DMS153 (cell line): ENCODE data around the gene STK32C.

Experiments used
- DNase-seq: peaks from one replicate; lab custom pipeline; 2025; lab: John Stamatoyannopoulos, UW

The STK32C gene

DNA sequence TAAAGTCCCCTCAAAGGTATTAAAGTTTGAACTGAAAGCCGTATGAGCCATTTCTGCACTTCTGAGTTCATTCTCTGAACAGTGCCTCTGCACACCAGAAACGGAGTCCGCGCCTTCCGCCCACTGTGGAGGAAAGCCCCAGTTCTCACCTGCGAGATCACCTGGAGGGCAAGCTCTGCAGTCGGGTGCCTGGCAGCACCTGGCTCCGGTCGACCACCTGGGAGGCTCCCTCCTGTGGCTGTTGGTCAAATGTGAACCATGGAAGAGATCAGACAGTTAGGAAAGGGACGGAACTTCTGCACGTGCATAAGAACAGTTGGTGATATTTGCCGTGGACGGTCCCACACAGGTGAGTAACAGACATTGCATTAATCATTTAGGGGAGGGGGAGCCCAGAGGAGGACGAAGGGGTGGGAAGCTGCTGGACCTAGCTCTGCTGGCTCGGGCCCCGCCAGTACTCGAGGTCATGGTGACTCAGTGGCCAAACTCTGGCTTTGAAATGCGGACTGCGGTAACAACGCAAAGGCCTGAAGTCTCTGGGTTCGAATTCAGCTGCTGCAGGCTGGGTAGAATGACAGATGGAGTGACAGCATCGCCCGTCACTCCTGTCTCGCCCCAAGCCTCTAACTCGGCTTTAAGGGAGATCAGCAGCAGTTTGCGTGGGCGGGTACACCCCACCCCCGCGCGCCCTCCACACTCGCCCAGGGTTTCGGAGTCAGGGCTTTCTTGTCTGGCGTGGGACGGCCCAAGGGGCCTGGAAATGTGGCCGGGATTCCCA, 122.7 kb downstream of the STK32C start:
- no peak for DNase-seq

DNA sequence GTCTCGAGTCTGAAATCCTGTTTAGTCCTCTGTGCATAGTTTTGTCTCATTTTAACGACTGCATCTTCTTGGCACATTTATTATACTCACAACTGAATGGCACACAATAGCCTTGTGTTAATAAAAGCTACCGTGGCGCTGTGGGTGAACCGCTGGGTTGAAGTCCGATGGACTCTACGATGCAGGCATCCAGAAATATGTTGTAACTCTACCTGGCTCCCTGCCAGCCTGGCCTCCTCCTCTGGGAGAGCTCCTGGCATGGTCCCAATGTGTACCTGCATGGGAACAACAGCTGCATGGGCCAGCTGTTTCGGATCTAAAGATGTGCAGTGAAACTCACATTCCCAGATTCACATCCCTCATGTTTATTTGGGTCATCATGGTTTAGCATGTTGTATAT, 124.7 kb downstream of the STK32C start:
- DNase-seq = no peak

DNA sequence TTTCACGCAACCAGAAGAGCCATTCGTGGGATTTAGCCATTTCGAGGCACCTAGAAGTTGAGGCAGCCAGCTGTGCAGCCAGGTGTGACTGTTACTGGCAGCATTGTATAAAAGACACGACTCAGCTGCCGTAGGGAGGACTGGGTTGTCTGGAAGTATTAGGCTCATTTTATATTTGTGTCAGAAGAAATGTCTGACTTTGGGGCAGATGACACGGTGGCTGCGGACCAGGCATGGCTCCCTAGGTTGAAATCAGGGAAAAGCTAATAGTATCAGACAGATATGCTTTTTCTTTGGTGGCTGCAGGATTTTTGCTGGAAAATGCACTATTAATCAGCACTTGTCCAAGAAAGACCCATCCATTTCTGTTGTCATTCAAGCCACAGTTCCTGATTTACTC, 125.2 kb downstream of the STK32C start:
- DNase-seq = no peak

DNA sequence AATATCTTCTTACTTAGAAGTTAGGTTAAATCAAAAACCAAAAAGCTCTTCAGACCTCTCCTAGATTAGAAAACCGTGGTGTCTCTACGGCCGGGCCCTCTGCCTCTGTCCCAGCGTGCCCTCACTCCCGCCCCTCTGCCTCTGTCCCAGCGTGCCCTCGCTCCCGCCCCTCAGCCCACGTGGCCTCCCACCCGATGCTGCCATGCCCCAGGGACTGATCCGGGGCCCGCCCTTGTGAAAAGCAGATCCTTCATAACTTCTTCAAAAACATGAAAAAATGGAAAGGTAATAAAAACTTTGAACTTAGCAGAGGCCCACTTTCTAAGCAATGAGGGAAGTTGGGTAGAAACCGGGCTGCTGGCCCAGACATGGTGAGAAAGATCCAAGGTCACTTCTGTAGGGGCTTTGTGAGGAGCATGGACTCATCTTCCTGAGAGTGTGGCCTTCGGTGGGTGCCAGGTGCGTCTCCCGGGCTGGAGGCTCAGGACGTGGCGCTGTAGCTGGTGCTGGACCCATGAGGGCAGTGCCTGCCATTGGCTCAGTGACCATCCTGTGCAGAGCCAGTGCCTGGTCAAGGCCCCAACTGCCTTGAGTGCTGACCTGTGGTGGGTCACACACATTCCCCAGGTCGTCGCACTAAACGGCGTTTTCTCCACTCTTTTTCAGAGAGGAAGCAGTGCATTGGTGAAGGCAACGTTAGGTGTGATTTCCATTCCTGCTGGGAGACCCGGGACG, 125.9 kb downstream of the STK32C start:
- no peak for DNase-seq

DNA sequence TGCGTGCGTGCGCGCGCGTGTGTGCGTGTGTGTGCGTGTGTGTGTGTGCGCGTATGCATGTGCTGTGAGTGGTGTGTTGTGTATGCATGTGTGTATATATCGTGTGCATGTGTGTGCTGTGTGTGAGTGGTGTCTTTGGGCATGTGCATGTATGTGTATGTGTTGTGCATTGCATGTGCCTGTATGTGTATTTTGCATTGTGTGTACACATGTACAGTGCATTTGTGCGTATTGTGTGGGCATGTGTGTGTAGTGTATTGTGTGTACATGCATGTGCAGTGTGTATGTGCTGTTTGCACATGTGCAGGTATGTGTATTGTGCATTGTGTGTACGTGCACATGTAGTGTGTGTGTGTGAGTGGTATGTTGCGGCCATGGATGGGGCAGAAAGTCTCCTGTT, 127.0 kb downstream of the STK32C start:
- DNase-seq = no peak

DNA sequence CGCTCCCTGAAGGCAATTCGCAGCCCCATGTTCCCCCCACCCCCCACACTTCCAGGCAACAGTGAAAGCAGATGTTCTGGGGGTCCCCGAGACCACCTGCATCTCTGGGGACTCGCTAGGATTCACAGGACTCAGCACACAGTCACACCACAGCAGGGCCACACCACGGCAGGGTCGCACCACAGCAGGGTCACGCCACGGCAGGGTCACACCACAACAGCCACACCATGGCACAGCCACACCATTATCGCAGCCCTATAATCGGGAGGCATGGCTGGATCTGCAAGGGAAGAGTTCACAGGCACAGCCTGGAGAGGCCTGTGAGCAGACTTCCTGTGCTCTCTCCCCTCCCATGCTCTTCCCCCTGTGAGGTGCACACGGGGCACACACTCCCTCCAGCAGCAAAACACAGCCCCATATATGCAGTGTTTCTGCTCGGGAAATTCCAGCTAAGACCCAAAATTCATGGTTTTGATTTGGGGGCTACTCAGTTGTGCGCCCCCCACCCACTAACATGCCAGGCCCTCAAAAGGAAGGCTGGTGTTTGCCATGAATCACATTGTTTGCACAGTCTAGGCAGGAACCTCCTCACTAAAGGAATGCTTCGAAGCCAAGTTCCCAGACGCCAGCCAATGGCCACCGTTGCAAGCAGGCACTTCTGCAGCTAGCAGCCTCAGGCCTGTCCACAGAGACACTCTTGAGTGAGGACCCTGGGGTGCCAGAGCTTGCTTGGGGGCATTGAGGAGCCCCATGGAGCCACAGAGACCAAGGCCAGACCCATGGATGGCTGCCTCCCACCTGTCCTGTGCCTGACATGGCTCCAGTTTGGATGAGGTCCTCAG, 128.0 kb downstream of the STK32C start:
- no peak for DNase-seq

DNA sequence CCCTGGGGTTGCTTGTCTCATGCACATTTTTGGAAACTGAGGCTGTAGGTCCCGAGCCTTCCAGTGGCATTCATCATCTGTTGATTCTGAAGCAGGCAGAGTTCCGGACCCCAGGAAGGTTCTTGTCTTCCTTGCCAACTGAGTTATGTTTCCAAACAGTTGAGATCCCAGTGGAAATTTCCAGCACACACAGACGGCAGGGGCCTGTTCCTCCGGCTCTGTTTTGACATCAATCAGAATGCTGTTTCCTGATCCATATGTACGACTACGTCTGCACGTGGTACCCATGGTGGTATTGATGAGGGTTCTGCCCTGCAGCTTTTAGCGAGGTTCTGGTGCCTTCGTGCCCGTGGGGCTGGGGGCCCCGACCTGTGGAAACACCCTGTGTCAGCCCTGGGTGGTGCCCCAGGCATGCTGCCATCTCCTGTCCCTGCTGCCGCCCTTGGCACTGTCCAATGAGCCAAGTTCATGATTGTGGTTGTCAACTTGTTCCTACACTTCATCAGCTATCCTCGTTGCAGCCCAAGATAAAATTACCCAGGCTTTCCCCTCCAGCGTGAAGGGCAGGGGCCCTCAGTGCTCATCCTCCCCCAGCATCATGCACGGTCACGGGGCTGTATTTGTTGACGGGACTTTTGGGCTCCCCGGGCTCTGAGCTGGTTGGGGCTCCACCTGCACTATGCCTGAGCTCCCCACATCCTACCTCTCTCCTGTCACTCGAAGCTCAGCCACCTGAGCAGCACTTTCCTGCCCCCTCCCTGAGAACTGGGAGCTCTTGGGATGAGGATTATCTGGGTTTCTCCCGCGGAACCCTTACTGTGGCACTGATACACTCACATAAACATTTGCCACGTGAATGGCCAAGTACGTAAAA, 128.8 kb downstream of the STK32C start:
- DNase-seq = no peak

DNA sequence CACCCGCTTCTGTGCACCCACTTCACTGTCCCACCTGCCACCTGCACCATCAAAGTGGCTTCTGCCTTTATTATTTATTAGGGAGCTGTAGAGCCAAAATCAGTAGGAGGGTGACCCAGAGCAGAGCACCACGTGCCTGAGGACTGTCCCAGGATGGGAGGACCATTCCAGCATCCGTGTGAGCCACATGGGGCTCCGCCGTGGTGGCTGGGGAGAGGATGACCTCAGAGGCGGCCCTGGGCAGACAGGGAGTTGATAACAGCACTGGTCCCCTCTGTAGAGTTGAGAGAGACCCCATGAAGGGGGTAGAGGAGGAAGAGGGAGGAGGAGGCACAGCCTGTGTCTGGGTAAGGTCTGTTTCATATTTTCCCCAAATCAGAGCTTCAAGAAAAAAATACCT, 129.7 kb downstream of the STK32C start:
- no peak for DNase-seq

DNA sequence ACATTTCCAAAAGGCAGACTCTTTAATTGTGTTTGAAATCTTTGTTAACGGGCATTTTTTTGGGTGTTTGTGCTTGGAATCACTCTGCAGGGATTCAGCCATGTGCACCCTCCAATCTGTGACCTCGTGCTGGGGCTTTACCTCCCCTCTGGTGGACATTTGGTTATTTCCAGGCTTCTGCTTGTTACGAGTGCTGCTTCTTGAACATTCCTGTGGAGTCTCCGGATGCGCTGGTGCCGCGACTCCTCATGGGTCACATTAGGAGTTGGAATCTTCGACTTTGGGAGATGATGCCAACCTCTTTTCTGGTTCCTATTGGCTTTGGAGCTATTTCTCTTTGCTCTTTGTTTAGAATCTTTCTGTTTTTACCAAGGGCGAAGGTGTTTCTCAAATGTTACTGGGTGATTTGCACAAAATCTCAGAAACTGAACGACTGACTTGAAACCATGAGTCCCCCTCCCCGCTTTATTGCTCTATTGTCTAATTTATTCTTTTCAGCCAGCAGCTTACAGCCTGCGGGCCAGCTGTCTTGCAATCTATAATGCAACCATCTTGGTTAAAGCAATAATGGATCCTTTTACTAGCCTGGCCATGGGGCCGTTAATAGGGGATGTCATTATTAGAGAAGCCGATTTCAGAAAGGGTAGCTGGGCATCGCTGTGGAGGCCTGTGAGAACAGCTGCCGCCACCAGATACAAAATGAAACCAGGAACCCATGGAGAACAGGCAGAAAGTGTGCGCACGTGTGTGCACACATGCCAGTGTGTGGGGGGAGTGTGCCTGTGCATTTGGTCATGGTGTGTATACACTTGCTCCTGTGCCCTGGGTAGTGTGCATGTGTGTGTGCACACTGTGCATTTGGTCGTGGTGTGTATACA, 130.9 kb downstream of the STK32C start:
- no peak for DNase-seq

DNA sequence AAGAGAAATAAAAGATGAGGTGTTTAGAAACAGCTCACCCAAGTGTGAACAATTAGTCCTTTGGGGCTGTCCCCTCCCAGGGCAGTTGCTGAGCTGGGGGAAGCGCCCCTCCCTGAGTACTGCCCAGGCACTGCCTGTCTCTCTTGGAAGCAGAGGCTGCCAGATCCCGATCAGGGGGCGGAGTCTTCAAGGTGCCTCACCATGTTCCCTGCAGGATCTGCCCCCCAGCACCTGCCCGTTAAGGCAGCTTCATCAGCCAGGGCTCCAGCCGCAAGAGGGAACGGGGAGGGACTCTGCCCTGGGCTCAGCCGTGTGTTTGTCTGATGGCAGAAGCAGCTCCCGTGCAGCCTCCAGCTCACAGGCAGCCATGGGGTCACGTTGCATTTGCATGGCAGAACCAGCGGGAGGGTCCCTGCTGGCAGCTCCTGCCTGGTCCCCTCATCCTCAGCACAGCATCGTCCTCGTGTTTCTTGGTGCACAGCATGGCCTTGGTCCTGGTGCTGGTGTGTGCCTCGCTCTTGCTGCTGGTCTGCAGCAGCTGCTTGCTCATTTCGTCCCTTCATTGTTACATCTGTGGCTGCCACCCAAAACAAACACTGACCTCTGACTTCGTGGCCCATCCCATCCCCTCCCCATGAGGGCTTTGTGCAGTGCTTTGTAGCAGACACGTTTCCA, 131.7 kb downstream of the STK32C start:
- peak; percentile 15 for DNase-seq

DNA sequence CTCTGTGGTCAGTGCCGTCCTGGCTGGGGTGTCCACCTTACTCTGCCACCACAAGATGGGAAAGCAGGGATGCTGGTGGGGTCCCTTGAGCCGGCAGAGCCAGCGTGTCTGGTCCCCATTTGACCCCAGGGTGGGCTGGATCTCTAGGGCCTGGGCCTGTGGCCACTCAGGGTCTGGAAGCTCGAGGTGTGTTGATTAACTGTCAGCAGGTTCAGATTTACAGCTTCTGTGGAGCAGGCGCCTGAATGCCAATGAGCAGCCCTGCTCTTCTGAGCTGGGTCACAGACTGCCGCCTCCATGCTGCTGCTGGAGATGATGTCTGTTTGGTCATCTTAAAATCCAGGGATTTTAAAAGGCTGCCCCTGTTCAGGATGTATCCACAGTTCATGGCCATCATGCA, 132.3 kb downstream of the STK32C start:
- DNase-seq = no peak

DNA sequence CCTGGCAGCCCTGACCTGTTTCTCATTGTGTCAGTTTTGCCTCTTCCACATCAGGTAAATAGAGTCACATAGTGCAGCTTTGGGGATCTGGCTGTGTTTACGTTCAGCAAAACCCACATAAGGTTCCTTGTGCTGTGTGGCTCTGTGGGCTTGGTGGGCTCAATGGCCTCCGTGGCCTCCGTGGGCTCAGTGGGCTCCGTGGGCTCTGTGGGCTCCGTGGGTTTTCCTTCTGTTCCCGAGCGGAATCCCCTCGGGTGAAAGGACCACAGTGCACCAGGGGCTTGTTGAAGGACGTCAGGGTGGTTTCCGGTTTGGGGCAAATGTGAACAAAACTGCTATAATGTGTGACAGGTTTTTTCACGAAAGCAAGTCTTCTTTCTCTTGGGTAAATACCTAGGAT, 133.5 kb downstream of the STK32C start:
- DNase-seq = no peak

DNA sequence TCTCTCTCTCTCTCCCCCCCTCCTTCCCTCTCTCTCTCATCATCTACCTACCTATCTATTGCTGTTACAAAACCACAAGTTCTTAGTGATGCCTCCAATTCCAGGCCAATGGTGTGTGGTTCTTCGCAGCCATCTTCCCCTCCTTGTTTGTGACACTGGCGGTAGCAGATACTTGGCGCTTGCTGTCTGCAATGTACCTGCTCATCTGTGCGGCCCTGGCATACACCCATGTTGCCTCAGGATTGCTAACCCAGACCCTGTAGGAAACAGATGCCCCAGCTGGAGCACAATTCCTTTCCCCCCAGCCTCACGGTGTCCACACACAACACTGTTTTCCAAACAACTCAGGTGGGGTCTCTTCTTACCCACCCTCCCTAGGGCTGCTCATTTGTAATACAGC, 134.6 kb downstream of the STK32C start:
- no peak for DNase-seq

DNA sequence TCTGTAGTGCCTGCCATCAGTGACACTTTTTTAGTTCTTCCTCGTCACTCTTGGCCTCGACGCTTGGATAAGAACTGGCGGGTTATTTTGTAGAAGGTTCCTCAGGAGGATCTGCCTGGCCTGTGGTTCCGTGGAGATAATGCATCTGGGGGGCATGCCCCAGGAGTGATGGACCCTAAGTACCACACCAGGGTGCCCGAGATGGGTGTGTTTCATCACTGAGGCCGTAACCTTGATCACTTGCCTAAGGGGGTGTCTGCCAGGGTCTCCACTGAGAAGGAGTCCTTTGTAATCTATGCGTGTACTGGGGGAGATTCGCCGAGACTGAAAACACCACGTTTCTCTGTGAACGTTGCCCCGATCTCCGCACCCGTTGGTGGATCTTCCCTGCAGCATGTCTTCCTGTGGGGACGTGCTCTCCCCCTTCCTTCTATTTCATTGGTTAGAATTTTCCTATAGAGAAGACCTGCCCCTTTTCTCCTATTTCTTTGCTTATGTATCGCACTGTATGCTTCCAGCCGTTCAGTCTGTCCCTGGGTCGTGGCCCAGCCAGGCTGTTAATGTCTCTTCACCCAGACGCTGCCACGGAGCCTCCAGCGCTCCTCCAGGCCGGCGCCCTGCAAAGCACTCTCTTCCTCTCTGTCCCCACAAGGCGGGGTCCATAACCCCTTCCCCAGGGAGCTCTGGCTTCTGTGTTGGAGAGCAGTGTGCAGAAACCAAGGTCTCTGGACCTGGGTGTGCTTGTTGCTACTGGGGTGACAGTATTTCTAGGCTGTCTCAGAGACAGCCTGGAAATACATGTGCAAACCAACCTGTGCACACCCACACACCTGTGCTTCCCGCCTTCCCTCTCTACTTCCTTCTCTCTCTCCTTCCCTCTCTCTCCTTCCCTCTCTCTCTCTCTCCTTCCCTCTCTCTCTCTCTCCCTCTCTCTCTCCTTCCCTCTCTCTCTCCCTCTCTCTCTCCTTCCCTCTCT, 135.4 kb downstream of the STK32C start:
- DNase-seq = no peak

DNA sequence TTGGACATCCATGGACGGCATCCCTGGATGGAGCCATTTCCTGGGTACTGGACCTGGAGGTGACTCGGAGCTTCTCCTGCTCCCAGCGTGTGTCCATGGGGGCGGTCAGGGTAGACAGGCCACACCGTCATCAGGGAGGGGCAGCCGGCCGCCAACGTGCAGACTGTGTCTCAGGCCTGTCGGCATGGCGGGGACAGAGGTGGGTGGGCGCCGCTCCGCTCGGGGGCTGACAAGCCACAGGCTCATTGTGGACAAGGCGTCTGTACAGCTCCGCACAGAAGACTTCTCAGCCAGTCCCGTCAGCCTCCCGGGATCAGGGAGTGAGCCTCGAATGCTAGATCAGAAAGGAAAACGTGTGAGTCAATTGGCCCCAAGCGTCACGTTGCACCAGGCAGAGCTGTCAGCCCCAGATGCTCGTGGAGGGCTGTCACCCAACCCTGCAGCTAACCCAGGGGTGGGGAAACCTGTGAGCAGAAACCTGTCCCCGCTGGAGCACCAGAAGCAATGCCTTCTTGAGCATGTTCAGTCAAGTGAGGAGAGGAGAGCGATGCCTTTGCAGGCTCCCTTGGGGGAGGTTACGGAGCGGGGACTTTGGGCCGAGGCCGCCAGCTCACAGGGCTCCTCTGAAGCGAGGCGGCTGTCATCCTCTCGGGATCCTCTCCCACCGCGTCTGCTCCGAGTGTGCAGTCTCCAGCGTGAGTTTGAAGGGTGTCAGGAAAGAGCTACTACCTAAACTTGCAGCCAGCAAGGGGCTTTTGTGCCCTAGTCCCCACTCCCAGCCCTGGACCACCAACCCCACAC, 137.0 kb downstream of the STK32C start:
- DNase-seq = no peak

DNA sequence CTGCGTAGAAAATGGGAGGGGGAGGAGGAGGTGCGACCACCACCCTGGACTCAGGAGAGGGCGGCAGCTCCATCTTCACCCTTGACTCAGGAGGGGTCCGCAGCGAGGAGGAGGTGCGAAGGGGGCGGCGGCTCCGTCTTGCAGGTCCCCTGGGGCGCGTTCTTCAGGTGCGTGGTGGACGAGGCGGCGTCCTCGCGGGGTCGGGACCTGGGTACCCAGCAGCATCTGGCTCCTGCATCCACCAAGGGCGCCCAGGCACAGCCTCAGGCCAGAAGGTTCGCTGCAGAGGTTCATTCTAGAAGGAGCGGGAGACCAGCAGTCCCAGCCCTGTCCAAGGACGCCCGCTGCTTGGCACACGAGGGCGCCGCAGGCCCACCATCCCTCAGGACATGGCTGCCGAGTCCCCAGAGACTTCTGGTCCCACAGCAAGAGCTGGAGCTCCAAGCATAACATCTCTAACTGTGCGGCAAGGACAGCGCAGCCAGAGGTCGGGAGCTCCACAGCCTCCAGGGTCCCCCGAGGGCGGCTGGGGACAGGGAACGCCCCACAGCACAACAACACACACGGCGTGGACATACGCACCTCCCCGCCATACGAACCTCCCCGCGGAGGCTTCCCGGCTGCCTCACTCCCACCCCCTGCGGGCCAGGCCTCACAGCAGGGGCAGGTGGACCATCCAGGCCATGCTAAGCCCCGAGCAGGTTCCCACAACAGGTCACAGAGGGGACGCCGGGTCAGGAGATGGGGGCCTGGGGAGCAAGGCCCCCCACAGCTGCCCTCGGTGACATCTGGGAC, 137.8 kb downstream of the STK32C start:
- no peak for DNase-seq

DNA sequence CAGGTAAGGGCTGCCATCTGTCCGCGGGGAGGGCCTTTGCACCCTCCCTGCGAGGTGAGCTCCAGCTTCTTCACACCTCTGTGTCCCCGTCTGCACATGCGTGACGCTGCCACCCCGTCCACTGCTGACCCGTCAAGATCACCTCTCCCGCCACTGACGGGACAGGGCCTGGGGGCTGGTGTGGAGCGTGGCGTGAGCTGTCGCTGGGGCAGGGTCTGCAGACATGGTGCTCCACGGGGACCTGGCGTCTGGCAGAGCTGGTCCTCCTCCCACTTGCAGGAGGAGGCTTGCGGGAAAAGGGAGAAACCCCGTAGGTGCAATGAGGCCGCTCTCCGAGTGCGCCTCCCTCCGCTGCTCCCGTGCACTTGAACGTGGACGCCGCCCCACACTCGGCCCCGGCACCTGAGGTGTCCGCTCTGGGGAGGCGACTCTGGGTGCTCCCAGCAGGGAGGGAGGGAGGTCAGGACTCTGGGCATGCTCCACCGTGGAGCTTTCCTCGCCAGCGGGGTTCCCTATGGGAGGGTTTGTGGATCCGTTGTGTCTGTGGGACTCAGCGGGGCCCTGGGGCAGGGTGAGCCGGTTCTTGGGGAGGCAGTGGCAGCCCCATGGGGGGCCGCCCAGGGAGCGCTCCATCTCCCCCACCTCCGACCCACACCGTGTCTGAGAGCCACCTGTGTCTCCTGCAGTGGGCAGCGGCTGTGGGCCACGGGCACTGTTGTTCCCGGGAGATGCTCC, 138.6 kb downstream of the STK32C start:
- no peak for DNase-seq
